GM23248 (cell line): ENCODE measurements around the gene PCDHAC1. TPM values are rescaled to one million over a fixed set of nuclear protein-coding genes. Genes with fewer than 3 reads are reported as not detected.

Source experiments
- DNase-seq: peaks from one replicate; pipeline ENCODE4 v3.0.0-alpha.2; 2015
- H2AFZ ChIP-seq: fragments of 200-600 bp; sonication (generic); 2 replicates; pipeline ENCODE4 v1.6.1; 2016; ENCODE audit warnings: antibody characterized with exemption
- H3F3A ChIP-seq: fragments of 200-600 bp; sonication (generic); 2 replicates; pipeline ENCODE4 v1.6.1; 2016; ENCODE audit warnings: mild to moderate bottlenecking, antibody characterized with exemption, mixed run types; ENCODE audit not compliant: insufficient read depth
- H3K27ac ChIP-seq: fragments of 200-600 bp; sonication (generic); 2 replicates; pipeline ENCODE4 v1.5.1; 2016; ENCODE audit warnings: mild to moderate bottlenecking
- H3K27me3 ChIP-seq: fragments of 200-600 bp; sonication (generic); replicated peaks from 2 replicates; pipeline ENCODE4 v1.6.1; 2016; ENCODE audit warnings: mild to moderate bottlenecking; ENCODE audit not compliant: insufficient read depth
- H3K36me3 ChIP-seq: fragments of 200-600 bp; sonication (generic); 2 replicates; pipeline ENCODE4 v1.6.1; 2016; ENCODE audit warnings: low read depth, mild to moderate bottlenecking
- H3K4me1 ChIP-seq: fragments of 200-600 bp; sonication (generic); 2 replicates; pipeline ENCODE4 v1.6.1; 2016; ENCODE audit warnings: mild to moderate bottlenecking; ENCODE audit not compliant: insufficient read depth
- H3K4me2 ChIP-seq: fragments of 200-600 bp; sonication (generic); one replicate; pipeline ENCODE4 v1.6.1; 2016; ENCODE audit warnings: mild to moderate bottlenecking; ENCODE audit not compliant: unreplicated experiment
- H3K4me3 ChIP-seq: fragments of 200-600 bp; sonication (generic); 2 replicates; pipeline ENCODE4 v1.5.1; 2016; ENCODE audit warnings: mild to moderate bottlenecking
- H3K79me2 ChIP-seq: fragments of 200-600 bp; sonication (generic); 2 replicates; pipeline ENCODE4 v1.6.1; 2016; ENCODE audit warnings: mild to moderate bottlenecking; ENCODE audit not compliant: insufficient read depth
- H3K9ac ChIP-seq: fragments of 200-600 bp; sonication (generic); 2 replicates; pipeline ENCODE4 v1.6.1; 2016; ENCODE audit warnings: mild to moderate bottlenecking
- H3K9me2 ChIP-seq: fragments of 200-600 bp; sonication (generic); 2 replicates; pipeline ENCODE4 v1.6.1; 2016; ENCODE audit warnings: mixed run types, mild to moderate bottlenecking, moderate library complexity; ENCODE audit not compliant: insufficient read depth
- H3K9me3 ChIP-seq: fragments of 200-600 bp; sonication (generic); one replicate; pipeline ENCODE4 v1.6.1; 2017; ENCODE audit warnings: low read depth
- H4K20me1 ChIP-seq: fragments of 200-600 bp; sonication (generic); 2 replicates; pipeline ENCODE4 v1.6.0; 2016; ENCODE audit not compliant: insufficient read depth
- EZH2 ChIP-seq: fragments of 200-600 bp; sonication (generic); IDR thresholded peaks from 2 replicates; pipeline ENCODE4 v1.6.1; 2018; ENCODE audit warnings: antibody characterized with exemption, mild to moderate bottlenecking; ENCODE audit not compliant: insufficient read depth, poor library complexity, severe bottlenecking
- EZH2phosphoT487 ChIP-seq: fragments of 200-600 bp; sonication (generic); IDR thresholded peaks from 2 replicates; pipeline ENCODE4 v1.6.1; 2018; ENCODE audit warnings: antibody characterized with exemption, moderate library complexity, mild to moderate bottlenecking, low read depth; ENCODE audit not compliant: insufficient read depth
- WGBS, 2 experiments: methylation state at CpG; one replicate each; pipeline ENCODE4 v1.1.6; 2015 to 2017; ENCODE audit warnings: low lambda C conversion rate in 2 of 2, low coverage in 1 of 2; ENCODE audit errors: missing lambda C conversion rate in 2 of 2; 5-methylcytosine and 5-hydroxymethylcytosine counted together
- in situ Hi-C: fragments of 300-500 bp; cut with MboI; formaldehyde crosslinking; loops from 2 replicates; pipeline ENCODE4 v1.15.0; 2020
- polyA plus RNA-seq: library from polyadenylated mRNA; unstranded; fragments of >200 nt; fragmentation: Nextera tagmentation; extraction: Ambion mirVana; gene quantifications from 2 replicates; pipeline ENCODE4 v1.2.1, GENCODE V29; 2016
- total RNA-seq: library from RNA; depleted of rRNA; stranded (reverse); fragments of >200 nt; shearing (Covaris generic); gene quantifications from 2 replicates; pipeline ENCODE4 v1.2.3, GENCODE V29; 2014

The PCDHAC1 gene
- total and polyA plus RNA-seq, 2 experiments from 2014 or later: not detected

DNA sequence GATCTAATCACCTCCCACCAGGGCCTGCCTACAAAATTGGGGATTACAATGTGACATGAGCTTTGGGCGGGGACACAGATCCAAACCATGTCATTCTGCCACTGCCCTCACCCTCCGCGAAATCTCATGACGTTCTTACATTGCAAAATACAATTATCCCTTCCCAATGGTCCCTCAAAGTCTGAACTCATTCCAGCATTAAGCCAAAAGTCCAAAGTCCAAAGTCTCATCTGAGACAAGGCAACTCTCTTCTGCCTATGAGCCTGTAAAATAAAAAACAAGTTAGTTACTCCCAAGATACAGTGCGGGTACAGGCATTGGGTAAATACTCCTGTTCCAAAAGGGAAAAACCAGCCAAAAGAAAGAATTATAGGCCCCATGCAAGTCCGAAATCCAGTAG lies 25.5 kb downstream of the PCDHAC1 start:
- in situ Hi-C loops: no loop called here
- no peak overlapping the region for H3K4me3 ChIP-seq
- 22 to 28% methylated on average over 6 of the region's 6 CpGs for WGBS, 2 experiments

DNA sequence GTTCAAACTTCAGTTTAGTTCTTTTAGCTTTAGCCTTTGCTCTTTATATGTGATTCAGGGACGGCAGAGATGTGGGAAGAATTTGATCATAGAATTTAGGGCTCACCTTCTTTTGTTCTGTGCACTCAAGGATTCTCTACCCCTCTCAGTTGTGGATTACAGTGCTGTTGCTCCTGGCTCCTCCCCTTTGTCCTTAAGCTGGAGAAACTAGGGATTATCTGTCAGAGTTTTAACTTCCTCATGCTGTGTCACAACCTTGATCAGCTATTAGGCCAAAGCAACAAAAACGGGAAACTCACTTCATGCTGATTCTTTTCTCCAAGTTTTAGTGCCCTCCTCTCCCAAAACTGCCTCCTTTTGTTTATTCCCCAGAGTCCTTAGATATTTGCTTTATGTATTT lies 27.1 kb downstream of the PCDHAC1 start:
- Histone ChIP-seq H3K79me2 (no peaks in the 10 kb centered on the region), H3F3A (no peaks in the 10 kb centered on the region), H3K9ac (no peak overlapping the region), H3K9me2 (no peaks in the 10 kb centered on the region), H3K27ac (no peak overlapping the region), H2AFZ (no peak overlapping the region), H3K36me3 (no peaks in the 10 kb centered on the region), H3K4me2 (no peak overlapping the region), H3K9me3 (no peaks in the 10 kb centered on the region), H3K4me1 (no peaks in the 10 kb centered on the region), H3K4me3 (no peak overlapping the region), H4K20me1 (no peaks in the 10 kb centered on the region), H3K27me3 (no peaks in the 10 kb centered on the region)
- TF ChIP-seq EZH2 (no peak), EZH2phosphoT487 (no peak)
- in situ Hi-C loops: no loop called here
- no peak for DNase-seq
- WGBS, 2 experiments: 4% methylated on average over 2 of the region's 2 CpGs

More for the DNA sequence above, 25.5 kb downstream of the PCDHAC1 start:
- Histone ChIP-seq H3F3A (no peaks in the 10 kb centered on the region), H3K36me3 (no peaks in the 10 kb centered on the region), H4K20me1 (no peaks in the 10 kb centered on the region), H3K9ac (no peak overlapping the region), H2AFZ (no peak overlapping the region), H3K9me3 (no peaks in the 10 kb centered on the region), H3K27me3 (no peaks in the 10 kb centered on the region), H3K79me2 (no peaks in the 10 kb centered on the region), H3K27ac (no peak overlapping the region), H3K9me2 (no peaks in the 10 kb centered on the region), H3K4me1 (no peaks in the 10 kb centered on the region), H3K4me2 (no peak overlapping the region)
- no peak for DNase-seq
- no peak for TF ChIP-seq EZH2
- TF ChIP-seq EZH2phosphoT487: no peak

DNA sequence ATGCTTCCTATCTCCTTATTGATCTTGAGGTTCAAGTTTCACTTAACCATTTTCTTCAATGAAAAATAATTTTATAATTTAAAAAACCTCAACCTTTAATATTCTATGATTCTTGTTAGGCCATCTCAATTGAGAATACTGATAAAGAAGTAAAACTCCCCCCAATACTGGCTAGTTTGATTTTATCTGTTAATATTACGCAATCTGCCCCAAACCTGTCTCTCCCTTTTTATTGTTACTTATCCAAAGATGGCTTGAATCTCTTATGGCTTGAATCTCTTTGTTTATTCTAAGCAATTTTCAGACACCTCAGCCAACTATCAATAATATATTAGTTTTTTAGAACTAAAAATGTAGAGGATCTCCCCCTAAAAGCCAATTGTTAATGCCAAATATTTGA lies 36.1 kb downstream of the PCDHAC1 start:
- Histone ChIP-seq H3K4me3 (no peak overlapping the region), H3K36me3 (no peaks in the 10 kb centered on the region), H3K27ac (no peak overlapping the region), H2AFZ (no peak overlapping the region), H3K4me2 (no peak overlapping the region), H3F3A (no peaks in the 10 kb centered on the region), H3K27me3 (no peaks in the 10 kb centered on the region), H3K9me3 (no peaks in the 10 kb centered on the region), H4K20me1 (no peaks in the 10 kb centered on the region), H3K4me1 (no peaks in the 10 kb centered on the region), H3K9ac (no peak overlapping the region), H3K9me2 (no peaks in the 10 kb centered on the region), H3K79me2 (no peaks in the 10 kb centered on the region)
- in situ Hi-C loops: no loop called here
- WGBS, 2 experiments: 10 to 28% methylated on average over 1 of the region's 1 CpG
- TF ChIP-seq EZH2 (no peak), EZH2phosphoT487 (no peak)
- DNase-seq: no peak

DNA sequence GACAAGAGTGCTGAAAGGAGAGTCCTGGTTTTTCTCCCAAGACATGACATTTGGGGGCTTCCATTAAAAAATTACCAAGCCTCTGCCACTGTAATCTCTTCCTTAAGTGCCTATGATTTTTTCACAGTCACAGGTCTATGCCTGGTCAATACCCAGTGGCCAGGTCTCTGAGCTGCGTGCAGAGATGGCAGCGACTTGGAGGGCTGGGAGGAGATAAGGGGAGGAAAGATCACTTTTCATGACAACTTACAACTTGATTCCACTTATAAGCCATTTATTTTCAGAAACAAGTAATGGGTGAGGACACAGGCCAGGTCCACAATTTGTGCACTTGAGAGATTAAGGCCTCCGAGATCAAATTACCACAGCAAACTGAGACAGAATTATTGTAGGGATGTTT lies 38.3 kb downstream of the PCDHAC1 start:
- TF ChIP-seq EZH2phosphoT487 (no peak), EZH2 (no peak)
- H3F3A ChIP-seq: no peaks in the 10 kb centered on the region
- DNase-seq: no peak
- no peaks in the 10 kb centered on the region for H4K20me1 ChIP-seq
- H3K27me3 ChIP-seq: no peaks in the 10 kb centered on the region
- in situ Hi-C loops: no loop called here
- H3K4me2 ChIP-seq: no peak overlapping the region
- no peak overlapping the region for H3K4me3 ChIP-seq
- no peaks in the 10 kb centered on the region for H3K79me2 ChIP-seq
- H3K9me2 ChIP-seq: no peaks in the 10 kb centered on the region
- H2AFZ ChIP-seq: no peak overlapping the region
- H3K9ac ChIP-seq: no peak overlapping the region
- H3K36me3 ChIP-seq: no peaks in the 10 kb centered on the region
- H3K4me1 ChIP-seq: no peaks in the 10 kb centered on the region
- H3K9me3 ChIP-seq: no peaks in the 10 kb centered on the region
- H3K27ac ChIP-seq: no peak overlapping the region
- whole genome bisulfite sequencing, 2 experiments: 19 to 26% methylated on average over 3 of the region's 3 CpGs

DNA sequence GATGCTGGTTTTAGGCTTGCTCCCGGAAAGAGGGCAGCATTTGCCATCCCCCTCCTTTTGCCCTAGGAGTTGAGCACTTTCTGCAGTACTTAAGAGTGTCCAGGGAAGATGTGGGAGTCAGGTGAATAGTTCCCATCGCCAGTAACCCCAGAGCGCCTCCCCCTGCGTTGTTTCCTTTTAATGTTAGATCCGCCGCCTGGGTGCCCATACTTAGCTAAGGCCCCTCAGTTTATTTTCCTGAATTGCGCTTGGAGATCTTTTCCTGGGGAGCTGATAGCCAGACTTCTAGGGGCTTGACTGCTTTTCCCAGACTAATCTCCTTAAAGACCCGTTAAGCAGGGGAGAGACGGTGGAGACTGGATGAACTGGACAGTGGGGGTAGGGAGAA lies 39.8 kb downstream of the PCDHAC1 start:
- no peak overlapping the region for H3K9ac ChIP-seq
- no peaks in the 10 kb centered on the region for H4K20me1 ChIP-seq
- no peak overlapping the region for H3K27ac ChIP-seq
- H3K9me3 ChIP-seq: no peaks in the 10 kb centered on the region
- in situ Hi-C loops: no loop called here
- TF ChIP-seq EZH2phosphoT487 (no peak), EZH2 (no peak)
- no peaks in the 10 kb centered on the region for H3K9me2 ChIP-seq
- no peaks in the 10 kb centered on the region for H3K27me3 ChIP-seq
- H2AFZ ChIP-seq: peak overlapping the region; percentile 75
- H3K4me1 ChIP-seq: no peaks in the 10 kb centered on the region
- WGBS, 2 experiments: 1 to 4% methylated on average over 9 of the region's 9 CpGs
- no peaks in the 10 kb centered on the region for H3K79me2 ChIP-seq
- H3F3A ChIP-seq: no peaks in the 10 kb centered on the region
- H3K36me3 ChIP-seq: no peaks in the 10 kb centered on the region
- H3K4me3 ChIP-seq: peak overlapping the region; percentile 66
- DNase-seq: no peak
- H3K4me2 ChIP-seq: no peak overlapping the region
